Measurements from ENCODE around the gene ZNF787.

Gene ZNF787

DNA sequence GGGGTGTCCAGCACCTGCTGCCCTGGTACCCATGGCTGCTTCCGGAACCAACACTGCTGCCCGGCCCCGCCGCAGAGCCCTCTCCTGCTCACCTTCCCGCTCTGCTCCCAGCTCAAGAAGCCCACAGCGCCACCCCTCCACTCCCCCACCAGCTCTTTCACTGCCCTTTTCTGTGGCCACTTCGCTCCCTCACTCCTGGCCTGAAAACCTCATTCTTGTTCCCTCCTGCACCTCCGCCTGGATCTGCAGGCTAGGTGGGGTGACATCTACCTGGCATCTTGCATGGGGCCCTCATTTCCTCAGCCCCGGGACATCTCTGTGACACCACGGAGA lies 6.4 kb downstream of the ZNF787 start:
- no peak for TF ChIP-seq CTCF (IDR thresholded peaks at IDR 0.05; ENCODE audit: low read depth, low read length)
- H3K4me3 ChIP-seq (ENCODE audit: low read depth, low read length) = no peak overlapping the region

DNA sequence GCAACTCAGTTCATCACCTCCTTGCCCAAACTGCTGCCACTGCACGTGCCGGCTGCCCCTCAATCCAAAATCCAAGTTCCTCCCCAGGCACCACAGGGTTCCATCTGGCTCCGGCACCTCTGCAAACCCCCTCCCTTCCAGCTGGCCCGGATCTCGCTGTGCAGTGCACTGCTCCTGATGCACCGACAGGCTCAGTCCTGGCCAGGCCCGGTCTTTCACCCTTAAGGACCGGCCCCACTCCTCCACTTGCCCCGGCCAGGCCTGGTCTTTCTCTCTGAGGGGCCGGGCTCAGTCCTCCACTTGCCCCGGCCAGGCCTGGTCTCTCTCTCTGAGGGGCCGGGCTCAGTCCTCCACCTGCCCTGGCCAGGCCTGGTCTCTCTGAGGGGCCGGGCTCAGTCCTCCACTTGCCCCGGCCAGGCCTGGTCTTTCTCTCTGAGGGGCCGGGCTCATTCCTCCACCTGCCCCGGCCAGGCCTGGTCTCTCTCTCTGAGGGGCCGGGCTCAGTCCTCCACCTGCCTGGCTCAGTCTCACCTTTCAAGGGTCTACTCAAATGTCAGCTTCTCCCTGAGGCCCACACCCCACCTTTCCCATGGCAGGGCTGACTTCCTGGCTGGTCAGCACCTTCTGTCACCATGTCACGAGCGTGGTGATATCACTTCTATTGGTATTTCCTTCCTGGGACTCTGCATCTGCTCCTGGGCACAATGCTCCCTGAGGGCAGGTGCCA lies 6.9 kb downstream of the ZNF787 start:
- H3K4me3 ChIP-seq (ENCODE audit: low read depth, low read length) = no peak overlapping the region
- no peak for TF ChIP-seq CTCF (IDR thresholded peaks at IDR 0.05; ENCODE audit: low read depth, low read length)

- H3K4me3 ChIP-seq (ENCODE audit: low read depth, low read length) = no peak overlapping the region
- TF ChIP-seq CTCF (IDR thresholded peaks at IDR 0.05; ENCODE audit: low read depth, low read length) = no peak
Observed at GRCh38 chr19:56113074-56113632, 7.9 kb downstream of the ZNF787 start.

GRCh38 chr19:56112313-56112709 lies 8.8 kb downstream of the ZNF787 start:
- H3K4me3 ChIP-seq (ENCODE audit: low read depth, low read length) = no peak overlapping the region
- TF ChIP-seq CTCF (IDR thresholded peaks at IDR 0.05; ENCODE audit: low read depth, low read length) = no peak

GRCh38 chr19:56111601-56112312 lies 9.3 kb downstream of the ZNF787 start:
- no peak for TF ChIP-seq CTCF (IDR thresholded peaks at IDR 0.05; ENCODE audit: low read depth, low read length)
- H3K4me3 ChIP-seq (ENCODE audit: low read depth, low read length) = no peak overlapping the region

DNA sequence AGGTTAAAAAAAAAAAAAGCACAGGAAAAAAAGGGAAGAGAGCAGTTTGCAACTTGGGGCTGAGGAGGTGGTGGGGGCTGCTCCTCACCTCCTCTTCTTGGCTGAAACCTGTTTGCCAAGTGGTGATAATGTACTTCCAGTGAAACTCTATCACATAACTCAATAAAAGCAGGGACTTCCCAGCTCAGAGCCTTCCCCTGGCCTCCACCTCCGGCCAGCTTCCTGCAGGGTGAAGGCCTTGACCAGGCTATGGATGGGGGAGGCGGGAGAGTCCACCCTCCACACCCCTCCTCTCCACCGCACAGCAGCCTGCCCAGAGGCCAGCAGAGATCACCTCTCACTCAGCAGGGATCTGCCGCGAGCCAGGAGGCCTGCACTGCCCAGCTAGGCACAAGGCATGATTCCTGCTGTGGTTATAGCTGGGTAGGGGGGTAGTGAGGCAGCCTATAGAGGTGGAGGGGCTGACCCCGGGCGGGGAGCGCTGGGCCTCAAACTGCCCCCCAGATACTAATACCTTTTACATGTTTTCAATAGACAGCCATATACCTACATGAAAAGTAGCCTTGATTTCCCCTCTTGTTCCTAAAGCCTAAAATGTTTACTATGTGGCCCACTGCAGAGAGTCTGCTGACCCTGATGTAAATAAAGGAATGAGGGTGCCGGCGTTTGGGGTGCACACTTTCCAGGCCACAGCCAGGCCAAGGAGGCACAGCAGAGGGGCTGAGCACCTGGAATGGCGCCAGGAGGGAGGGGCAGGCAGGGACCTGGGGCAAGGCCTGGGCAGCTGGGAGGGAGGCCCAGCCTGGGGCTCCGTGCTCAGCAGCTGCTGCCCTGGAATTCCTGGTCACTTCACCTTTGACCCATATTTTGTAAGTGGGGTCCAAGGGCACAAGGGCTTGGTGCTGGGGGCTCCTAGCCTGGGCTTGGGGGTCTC lies 10.3 kb downstream of the ZNF787 start:
- TF ChIP-seq CTCF (IDR thresholded peaks at IDR 0.05; ENCODE audit: low read depth, low read length) = no peak
- H3K4me3 ChIP-seq (ENCODE audit: low read depth, low read length) = no peak overlapping the region

Data from WI38 (cell line).